Kidney glomerular epithelial cell (primary cell): Measurements from ENCODE around the gene PPP3CA.
A peak's percentile ranks its signal among the peaks of the same experiment; 100 is the strongest.
"Not testable (repeated sequence)": the region's sequence is repeated elsewhere in the genome, so short reads cannot be mapped to it uniquely, and the experiment has no call there.

Experiments
- DNase-seq: peaks from one replicate; lab custom pipeline; 2025; lab: John Stamatoyannopoulos, UW

PPP3CA gene

DNA sequence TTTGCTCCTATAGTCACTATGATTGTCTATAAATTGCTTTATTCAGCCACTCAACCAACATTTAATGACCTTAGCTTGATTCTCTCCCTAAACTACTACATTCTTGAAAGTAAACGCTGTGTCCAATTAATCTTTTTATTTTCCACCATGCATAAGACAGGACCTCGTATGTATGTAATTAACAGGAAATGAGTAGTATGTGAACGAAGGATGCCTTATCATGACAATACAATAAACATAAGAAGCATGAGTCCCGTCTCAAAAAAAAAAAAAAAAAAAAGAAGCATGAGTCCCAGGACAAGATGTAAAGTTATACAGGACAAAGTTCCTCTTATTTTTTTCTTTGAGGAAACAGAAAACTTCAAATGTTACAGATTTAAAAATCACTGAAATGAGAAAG, 92.5 kb downstream of the PPP3CA start:
- no peak for DNase-seq

DNA sequence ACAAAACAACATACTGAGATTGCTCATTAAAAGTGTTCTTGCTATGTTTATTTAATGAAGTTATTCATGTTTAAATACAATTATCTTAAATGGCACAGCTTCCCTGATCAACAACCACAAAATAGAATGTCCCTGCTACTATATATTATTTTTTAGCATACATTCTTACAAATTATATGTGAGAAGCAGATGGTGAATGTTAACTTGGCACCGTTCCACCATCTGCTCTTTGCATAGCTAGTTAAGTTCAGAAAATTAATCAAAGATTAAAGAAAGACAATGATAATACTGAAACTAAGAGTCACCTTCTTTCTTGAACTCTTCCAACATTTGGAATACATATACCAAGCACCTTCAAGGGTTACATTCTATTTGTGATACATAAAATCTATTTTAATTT, 94.2 kb downstream of the PPP3CA start:
- DNase-seq = no peak

DNA sequence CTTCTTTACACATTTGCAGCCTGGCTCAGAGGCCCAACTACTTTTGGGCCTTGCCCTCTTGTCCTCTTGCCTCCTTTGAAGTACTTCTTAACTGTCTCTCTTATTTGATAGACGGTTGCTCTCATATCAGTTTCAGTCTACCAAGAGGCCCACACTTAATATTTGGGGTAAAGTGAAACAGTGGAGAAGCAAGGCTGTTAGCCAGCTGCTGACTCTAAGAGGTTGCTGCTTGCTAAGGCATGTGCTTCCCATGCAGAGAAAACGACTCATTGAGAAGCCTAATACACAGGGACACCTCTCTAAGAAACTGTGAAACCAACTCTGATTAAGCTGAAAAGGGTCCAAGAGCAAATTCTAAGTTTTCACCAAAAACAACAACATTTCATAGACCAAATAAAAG, 94.6 kb downstream of the PPP3CA start:
- no peak for DNase-seq

DNA sequence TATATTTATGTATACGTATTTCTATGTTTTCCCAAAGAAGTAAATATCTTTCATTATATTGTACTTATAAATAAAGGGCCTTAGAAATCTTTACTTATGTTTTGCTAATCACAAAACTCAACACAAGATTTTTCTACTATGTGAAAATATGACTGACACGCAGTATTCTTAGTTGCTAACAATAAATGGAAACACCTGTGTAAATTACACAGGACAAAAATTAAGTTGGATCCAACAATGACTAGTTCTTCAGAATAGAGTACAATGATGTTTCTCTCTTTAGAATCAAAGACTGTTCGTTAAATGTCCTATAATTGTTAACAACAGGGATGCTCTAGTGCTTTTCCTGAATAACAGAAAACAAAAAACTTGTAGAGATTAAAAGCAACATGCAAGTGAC, 96.1 kb downstream of the PPP3CA start:
- no peak for DNase-seq

DNA sequence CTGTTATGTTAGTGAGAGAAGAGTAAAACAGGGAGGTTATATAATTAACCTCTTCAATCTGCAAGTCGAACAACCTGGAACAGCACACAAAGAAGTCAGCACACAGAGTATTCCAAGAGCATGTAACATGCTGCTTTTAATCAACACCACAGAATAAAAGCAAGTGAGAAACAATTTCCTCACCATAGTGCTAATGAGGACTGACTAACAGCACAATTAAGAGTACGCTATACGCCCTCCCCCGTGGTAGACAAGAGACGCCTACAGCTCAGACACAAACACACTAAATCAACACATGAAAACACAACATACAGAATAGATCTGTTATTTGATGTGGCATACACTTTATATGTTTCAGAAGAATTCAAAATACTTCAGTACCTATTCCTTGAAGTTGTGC, 103.0 kb downstream of the PPP3CA start:
- no peak for DNase-seq

DNA sequence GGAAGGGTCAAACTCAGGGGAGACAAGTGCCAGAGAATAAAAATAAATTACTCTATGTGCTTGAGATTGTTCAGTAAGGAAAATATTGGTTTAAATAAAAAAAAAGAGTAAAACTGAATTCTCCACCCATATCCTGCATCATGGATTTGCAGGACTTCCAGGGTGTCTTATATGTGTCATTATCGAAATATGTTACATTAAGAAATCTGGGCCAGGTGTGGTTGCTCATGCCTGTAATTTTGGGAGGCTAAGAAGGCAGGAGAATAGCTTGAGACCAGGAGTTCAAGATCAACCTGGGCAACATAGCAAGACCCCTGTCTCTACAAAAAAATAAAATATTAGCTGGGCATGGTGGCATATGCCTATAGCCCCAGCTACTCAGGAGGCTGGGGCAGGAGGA, 104.9 kb downstream of the PPP3CA start:
- DNase-seq = no peak

DNA sequence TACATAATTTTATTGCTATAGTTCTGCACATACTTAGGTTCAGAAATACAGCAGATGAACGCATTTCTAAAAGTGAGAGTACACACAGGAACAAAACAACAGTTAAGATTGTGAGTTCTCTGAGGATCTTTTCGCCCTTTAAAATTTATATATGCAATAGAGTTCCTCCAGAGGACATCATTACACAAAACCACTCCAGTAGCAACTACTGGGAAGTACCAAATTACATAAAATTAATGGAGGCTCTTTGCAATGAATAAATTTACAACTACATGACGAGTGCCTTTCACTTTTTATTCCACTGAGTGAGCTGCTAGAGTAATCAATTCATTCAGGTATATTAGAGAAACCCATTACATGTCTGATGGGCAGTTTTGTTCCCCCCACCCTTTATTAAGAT, 107.2 kb downstream of the PPP3CA start:
- DNase-seq = no peak

DNA sequence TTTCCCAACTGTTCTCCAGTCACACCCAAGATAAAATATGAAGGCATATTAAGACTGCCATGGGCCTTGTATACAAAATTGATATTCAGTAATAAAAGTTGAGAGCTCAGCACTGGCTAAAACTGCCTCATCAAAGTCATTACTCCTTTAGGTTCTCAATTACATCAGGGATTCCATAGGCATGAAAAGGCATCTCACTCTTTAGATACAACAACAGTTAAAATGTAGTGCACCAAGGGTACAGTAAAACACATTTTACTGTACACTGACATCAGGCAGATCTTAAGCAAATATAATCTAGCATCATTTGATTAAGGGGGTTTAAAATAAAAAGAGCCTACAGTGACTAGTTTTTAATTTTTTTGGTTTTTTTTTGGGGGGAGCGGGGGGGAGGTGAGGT, 107.7 kb downstream of the PPP3CA start:
- no peak for DNase-seq

DNA sequence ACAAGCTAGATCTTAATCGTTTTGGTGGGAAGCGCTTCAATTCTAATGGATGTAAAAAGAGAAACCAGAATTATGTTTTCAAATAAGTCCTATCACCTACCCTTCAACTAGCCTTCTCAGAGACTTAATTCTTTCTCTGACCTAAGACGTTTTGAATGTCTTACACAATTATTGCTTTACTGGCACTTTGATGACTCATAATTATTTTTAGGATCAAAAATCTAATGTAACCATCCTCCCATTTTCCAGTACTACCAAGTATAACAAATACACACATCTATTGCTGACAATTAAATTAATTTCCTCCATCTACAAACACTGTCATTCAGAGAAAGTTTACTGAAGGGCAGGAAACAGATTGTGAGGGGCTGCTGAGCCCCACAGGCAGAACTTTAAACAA, 108.6 kb downstream of the PPP3CA start:
- no peak for DNase-seq

DNA sequence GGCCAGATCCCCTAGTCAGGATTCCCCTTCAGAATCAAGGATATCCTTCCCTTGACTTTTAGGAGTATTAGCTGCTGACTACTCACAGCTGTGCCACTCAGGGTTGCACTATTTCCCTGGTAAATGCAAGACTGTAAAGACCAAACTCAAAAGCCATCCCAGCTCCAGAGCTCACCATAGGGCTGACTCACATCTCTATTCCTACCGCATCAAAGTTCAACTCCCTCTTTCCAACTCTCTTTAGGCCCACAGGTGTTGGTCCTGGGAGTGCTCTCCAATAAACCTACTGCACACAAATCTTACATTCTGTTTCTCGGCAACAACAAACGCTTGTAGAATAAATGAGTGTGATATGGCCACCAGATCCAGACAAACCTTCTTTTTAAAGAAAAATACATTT, 109.6 kb downstream of the PPP3CA start:
- no peak for DNase-seq

DNA sequence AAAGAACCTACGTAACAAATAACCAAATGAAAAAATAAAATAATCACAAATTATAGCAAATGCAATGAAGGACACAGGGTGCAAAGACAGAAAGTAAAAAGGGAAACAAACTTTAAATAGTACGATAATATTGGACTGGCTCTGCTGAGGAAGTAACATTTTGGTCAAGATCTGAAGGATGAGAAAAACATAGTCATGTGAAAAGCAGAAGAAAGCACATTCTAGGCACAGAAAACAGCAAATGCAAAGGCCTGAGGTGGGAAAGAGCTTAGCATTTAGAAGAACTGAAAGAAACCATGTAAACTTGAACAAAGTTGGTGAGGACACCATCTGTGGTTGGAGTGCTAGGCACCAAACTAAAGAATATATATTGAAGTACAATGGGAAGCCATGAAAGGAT, 111.2 kb downstream of the PPP3CA start:
- no peak for DNase-seq

DNA sequence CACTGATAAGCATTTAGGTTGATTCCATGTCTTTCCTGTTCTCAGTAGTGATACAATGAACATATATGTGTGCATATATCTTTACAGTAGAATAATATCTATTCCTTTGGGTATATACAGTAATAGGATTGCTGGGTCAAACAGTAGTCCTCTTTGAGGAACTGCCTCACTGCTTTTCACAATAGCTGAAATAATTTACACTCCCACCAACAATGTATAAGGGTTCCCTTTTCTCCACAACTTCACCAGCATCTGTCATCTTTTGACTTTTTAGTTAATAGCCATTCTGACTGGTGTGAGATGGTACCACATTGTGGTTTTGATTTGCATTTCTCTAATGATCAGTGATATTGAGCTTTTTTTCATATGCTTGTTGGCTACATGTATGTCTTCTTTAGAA, 113.2 kb downstream of the PPP3CA start:
- not testable (repeated sequence) for DNase-seq

DNA sequence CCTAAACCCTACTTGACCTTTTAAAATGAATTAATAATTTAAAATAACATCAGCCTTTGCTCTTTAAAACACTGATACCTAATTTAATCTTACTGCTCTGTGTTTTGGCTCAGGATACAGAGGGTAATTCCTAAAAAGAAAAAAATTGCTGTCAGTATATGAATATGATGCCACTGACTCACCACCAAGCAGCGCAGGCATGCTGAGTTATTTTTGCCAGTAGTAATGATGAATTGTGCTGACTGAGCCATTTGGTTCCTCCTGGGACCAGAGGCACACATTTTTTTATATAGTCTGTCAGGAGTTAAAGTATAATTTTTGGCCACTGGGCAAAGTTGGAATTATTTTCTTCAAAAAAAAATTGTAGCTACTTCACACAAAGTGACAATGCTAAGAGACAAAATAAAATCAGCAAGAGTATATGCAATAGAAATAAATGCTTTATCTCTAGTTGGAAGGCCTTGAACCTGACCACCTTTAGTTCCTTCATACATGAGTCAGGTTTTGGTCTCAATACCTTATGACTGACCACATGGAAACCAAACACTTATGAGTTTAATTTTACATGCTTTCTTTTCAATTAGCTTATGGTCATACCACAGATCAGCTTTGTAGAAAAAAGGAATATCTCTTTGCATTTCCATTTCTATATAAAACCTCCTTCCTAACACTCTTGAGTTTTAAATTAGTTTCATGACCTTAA, 115.1 kb downstream of the PPP3CA start:
- DNase-seq = peak; percentile 71

DNA sequence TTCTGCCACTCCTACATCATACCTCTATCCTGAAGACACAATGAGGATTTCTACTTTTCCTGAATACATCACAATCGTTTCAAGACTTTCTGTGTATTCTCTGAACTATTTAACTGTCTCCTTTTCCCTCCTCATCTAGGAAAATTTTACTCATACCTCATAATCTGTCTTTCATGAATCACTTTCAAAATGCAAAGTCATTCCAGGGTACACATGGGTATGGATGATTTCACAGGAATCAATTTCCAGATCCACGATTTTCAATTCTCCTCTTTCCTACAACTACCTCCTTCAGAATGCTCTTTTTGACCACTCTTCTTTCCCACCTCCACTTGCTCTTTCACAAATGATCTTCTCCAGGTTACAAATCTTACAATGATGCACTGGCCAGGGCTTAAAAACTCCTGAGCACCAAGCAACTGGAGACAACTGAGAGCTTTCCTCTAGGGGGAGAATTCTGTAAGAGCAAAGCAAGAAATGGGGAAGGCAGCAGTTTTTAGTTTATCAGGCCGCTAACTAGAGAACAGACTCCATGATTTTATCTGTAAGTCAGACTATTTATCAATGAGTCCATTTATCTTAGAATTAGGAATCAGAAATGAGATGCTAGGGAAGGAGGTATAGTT, 116.4 kb downstream of the PPP3CA start:
- DNase-seq = no peak

DNA sequence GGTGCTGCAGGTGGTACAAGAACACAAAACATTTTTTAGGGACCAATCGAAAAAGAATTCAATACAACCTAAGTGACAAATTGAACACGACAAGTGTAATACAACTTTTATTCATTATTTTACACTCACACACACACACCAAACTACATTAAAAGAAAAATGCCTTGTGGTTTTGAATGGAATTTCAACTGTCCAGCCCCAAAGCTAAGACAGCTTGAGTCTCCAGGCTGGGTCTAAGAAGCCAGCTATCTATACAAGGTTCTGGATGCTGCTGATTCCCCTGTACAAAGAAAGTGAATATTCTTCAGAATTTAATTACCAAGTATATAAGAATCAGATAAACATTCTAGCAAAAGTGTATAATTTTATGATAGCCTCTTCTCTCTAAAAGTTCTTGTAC, 118.2 kb downstream of the PPP3CA start:
- DNase-seq = no peak

DNA sequence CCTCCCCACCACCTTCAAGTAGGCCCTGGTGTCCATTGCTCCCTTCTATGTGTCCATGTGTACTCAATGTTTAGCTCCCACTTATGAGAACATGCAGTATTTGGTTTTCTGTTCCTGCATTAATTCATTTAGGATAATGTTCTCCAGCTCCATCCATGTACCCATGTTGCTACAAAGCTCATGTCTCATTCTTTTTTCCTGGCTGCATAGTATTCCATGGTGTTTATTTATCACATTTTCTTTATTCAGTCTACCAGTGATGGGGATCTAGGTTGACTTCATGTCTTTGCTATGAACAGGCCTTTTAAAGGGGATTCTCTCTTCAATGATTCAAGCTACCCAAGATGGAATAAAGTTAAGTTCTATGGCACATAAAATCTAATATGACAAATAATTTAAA, 119.6 kb downstream of the PPP3CA start:
- no peak for DNase-seq

DNA sequence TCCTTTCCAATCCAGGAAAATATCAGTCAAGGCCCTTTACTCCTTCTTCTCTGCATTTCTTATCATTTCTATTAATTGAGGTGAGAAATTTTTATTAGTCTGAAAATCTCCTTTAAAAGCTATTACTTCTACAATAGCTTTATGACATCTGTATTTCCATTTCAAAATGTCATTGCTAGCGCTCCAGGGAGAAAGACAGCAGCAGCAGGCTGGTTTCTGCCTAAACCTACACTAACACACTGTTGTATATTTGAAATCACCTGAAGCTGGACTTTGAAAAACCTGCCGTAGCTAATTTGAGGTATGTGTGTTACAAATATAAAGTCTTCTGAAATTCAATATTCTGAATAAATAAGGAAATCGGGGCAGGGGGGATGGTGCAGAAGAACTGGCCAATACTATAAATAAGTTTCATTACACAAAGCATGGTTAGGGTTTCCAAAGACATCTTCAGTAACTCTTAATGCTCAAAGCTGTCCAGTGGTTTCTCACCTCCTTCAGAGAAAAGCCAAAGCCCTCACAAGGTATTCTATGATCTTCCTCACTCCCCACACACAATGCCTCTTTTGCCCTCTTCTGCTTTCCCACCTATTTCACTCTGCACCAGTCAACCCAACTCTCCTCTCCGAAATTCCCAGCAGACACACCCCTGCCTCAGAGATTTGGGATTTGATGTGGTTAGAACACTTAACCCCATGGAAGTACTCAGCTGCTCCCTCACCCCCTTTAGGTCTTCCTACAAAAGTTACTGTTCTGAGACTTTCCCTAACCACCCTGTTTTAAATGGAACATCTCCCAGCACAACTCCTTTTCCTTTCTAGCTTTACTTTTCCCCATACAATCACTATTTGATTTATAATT, 122.7 kb downstream of the PPP3CA start:
- DNase-seq = no peak

DNA sequence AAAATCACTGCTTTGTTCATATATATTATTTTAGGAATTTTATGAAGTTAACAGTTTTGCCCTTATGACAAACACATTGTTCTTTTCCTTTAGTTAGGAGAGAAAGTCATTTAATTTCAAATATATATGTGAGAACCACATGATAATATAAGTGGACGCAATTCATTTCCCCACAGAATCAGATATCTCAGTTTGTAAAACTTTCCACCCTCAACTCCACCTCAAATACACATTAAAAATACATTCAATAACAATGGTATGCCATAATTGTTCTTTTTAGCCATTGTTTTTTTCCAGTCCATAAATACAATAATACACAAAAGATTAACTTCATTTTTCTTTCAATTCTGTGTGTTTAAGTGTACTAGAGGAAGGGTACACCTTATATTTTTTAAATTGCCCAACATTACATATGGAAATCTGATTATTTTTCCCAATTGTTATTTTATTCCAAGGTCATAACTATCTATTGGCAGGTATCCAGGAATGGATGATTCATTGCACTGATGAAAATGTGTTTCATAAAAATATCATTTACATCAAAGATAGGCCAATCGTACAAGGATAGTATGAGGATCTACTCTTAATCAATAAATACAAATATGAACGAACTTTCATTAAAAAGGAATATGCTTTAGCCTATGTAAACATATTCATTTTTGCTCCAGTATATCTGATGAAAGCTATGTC, 125.0 kb downstream of the PPP3CA start:
- no peak for DNase-seq

DNA sequence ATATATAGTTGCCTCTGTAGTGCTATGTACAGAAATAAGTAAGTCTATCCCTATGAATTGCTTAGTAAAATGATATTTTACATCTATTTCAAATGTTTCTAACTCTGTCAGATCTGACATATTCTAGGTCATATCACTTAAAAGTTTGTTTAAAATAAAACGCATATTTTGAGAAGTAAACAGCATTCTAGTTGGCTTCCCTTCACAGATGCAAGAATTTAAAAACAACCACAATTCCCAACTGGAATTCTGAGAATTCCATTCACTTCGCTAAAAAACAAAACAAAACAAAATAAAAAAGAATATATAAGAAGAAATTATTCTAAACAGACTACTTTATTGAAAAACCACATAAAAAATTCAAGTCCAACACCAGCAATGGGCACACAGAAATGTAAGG, 126.0 kb downstream of the PPP3CA start:
- no peak for DNase-seq

DNA sequence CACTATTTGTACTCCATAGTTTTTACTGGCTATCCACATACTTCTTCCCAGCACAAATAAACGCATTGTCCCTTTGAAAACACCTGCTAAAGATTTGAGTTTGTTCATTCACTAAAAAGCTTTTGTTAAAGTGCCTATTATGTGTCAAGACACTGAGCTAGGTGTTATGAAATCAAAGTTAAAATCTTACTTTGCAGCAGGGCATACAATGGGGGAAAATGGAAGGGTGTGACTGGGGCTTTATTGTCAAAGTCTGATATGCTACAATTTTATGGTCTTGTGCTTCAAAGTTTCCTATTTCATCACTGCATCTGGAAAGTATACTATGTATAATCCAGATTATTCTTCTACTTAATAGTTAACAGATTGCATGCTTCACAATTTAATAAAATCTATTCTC, 128.4 kb downstream of the PPP3CA start:
- no peak for DNase-seq

DNA sequence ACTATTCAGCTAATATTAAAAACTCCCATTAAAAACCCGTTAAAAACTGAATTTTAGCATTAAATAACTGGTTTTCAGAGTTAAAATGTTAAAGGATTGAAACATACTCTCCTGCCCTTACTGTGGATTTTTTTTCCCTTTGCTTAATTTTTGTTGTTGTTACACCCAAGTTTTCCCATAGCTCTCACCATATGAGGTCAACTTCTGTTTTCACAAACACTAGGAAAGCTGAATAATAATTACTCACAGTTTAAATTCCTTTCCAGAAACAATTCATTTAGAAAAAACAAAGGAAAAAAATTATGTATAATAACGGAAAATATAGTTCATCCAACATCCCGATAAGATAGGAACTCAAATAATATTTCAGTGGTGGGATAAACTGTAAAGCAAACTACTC, 129.0 kb downstream of the PPP3CA start:
- DNase-seq = no peak

DNA sequence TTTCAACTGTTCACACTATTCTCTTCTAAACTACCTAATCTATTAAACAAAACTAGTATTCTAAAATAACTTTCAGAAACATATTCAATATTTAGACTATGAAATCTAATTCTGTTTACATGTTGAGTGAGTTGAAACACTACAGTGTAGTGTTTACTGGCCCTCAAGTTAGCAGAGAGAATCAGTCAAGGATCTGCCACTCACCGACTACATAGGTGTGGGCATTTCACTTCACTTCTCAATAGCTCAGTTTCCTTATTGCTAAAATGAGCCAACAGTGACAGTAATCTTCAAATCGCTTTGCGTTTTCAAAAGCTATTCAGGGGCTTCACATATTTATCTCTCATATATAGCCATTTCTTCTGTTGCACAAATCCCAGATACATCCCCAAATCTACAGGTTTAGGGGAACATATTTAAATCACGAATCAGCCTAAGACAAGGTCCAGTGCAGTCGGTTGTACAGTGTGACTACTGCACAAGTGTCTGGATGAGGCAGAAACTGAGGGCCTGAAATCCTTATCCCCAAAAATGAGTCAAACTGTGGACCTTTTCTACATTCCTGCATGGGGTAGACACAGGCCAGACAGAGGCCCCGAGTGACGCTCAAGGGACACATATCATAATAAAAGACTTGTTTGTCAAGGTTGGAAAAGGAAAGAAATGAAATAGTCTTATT, 129.8 kb downstream of the PPP3CA start:
- no peak for DNase-seq
